Endometrium (tissue), 2 donors: Measurements from ENCODE around the gene SLC41A3.

Experiments
- FAIRE-seq: peaks from 2 replicates; lab custom pipeline; 2012; peaks lifted over from hg19 to GRCh38; lab: Jason Lieb, UNC
- donor health status: control.
- donor health status: control.

SLC41A3 gene

GRCh38 chr3:126026277-126026751 is 57.6 kb downstream of the SLC41A3 start:
- no peak for FAIRE-seq

GRCh38 chr3:126025862-126026261 is 58.1 kb downstream of the SLC41A3 start:
- no peak for FAIRE-seq

- no peak for FAIRE-seq
These were observed 58.7 kb downstream of the SLC41A3 start for GRCh38 chr3:126025116-126025729.

GRCh38 chr3:126024049-126024854 is 59.7 kb downstream of the SLC41A3 start:
- FAIRE-seq: no peak

- FAIRE-seq: no peak
These were observed 60.5 kb downstream of the SLC41A3 start for GRCh38 chr3:126023390-126023789.

GRCh38 chr3:126022741-126023359 is 61.1 kb downstream of the SLC41A3 start:
- FAIRE-seq: no peak

- no peak for FAIRE-seq
These were observed 62.2 kb downstream of the SLC41A3 start for GRCh38 chr3:126021702-126022101.

- FAIRE-seq: no peak
These were observed 62.7 kb downstream of the SLC41A3 start for GRCh38 chr3:126021224-126021623.

- FAIRE-seq: no peak
These were observed 64.2 kb downstream of the SLC41A3 start for GRCh38 chr3:126019683-126020082.

GRCh38 chr3:126018995-126019394 is 64.9 kb downstream of the SLC41A3 start:
- FAIRE-seq: no peak

- FAIRE-seq: no peak
These were observed 65.4 kb downstream of the SLC41A3 start for GRCh38 chr3:126018545-126018944.

- FAIRE-seq: no peak
These were observed 66.6 kb downstream of the SLC41A3 start for GRCh38 chr3:126017362-126017761.

GRCh38 chr3:126016616-126017015 is 67.3 kb downstream of the SLC41A3 start:
- no peak for FAIRE-seq

GRCh38 chr3:126015075-126015474 is 68.8 kb downstream of the SLC41A3 start:
- no peak for FAIRE-seq

- no peak for FAIRE-seq
These were observed 69.7 kb downstream of the SLC41A3 start for GRCh38 chr3:126014252-126014651.

- FAIRE-seq: no peak
These were observed 70.2 kb downstream of the SLC41A3 start for GRCh38 chr3:126013751-126014156.

- no peak for FAIRE-seq
These were observed 74.7 kb downstream of the SLC41A3 start for GRCh38 chr3:126009181-126009580.

GRCh38 chr3:126008219-126008618 is 75.7 kb downstream of the SLC41A3 start:
- FAIRE-seq: no peak

GRCh38 chr3:126005951-126006350 is 78.0 kb downstream of the SLC41A3 start:
- no peak for FAIRE-seq

- FAIRE-seq: no peak
These were observed 79.2 kb downstream of the SLC41A3 start for GRCh38 chr3:126004692-126005091.

- FAIRE-seq: no peak
These were observed 79.7 kb downstream of the SLC41A3 start for GRCh38 chr3:126004217-126004616.

GRCh38 chr3:126003447-126004190 is 80.3 kb downstream of the SLC41A3 start:
- FAIRE-seq: no peak
